Upper lobe of right lung (tissue), 1 donor: ENCODE data around the gene SLC22A5. TPM values are rescaled to one million over a fixed set of nuclear protein-coding genes. Genes with fewer than 3 reads are reported as not detected.
"Not testable (repeated sequence)": the region's sequence is repeated elsewhere in the genome, so short reads cannot be mapped to it uniquely, and the experiment has no call there.

Experiments
- ATAC-seq: fragments of 200-7000 bp; cut with Tn5 transposase; one replicate; pipeline ENCODE4 v1.9.1; 2020; ENCODE audit warnings: mild to moderate bottlenecking, moderate library complexity
- DNase-seq: peaks from one replicate; pipeline ENCODE4 v3.0.0-alpha.2; 2020
- H3K27ac ChIP-seq: fragments of 200-600 bp; one replicate; pipeline ENCODE4 v1.8.0; 2022
- H3K27me3 ChIP-seq: fragments of 200-600 bp; one replicate; pipeline ENCODE4 v1.8.0; 2022; ENCODE audit warnings: mild to moderate bottlenecking
- H3K36me3 ChIP-seq: fragments of 200-600 bp; one replicate; pipeline ENCODE4 v1.8.0; 2022
- H3K4me1 ChIP-seq: fragments of 200-600 bp; one replicate; pipeline ENCODE4 v1.8.0; 2022
- H3K4me3 ChIP-seq: fragments of 200-600 bp; one replicate; pipeline ENCODE4 v1.8.0; 2022; ENCODE audit warnings: mild to moderate bottlenecking
- H3K9me3 ChIP-seq: fragments of 200-600 bp; one replicate; pipeline ENCODE4 v1.8.0; 2022
- CTCF ChIP-seq: fragments of 200-600 bp; IDR thresholded peaks from one replicate; pipeline ENCODE4 v1.8.0; 2022; ENCODE audit warnings: antibody characterized with exemption
- intact Hi-C: fragments of 100-400 bp; cut with DNase I; formaldehyde crosslinking; loops from one replicate; pipeline ENCODE4 v1.11.0; 2022
- total RNA-seq: library from RNA; stranded (reverse); fragmentation: NEBNext Ultra II Directional; extraction: Animal tissue kit (Norgen Biotek cat#: 25700); gene quantifications from one replicate; pipeline ENCODE4 v1.2.1, GENCODE V29; 2021
- donor health status: DM: no; HTN: yes; CAD: no; lungs with severe emphysema.

The SLC22A5 gene
- total RNA-seq, 1 donor from 2014 or later = 10.2 TPM

- peak; percentile 66 for DNase-seq
- Histone ChIP-seq H3K9me3 (no peaks in the 10 kb centered on the region), H3K4me3 (peak overlapping the region; percentile 76), H3K36me3 (no peaks in the 10 kb centered on the region), H3K27me3 (no peaks in the 10 kb centered on the region), H3K27ac (peak overlapping the region; percentile 98), H3K4me1 (peaks cover 68% of the 10 kb centered on the region)
- peak; percentile 32 for ATAC-seq
- no peak for TF ChIP-seq CTCF
- intact Hi-C loops = no loop called here
These were observed 41.9 kb downstream of the SLC22A5 start for GRCh38 chr5:132411304-132412013.

GRCh38 chr5:132413567-132413966 is 44.1 kb downstream of the SLC22A5 start:
- Histone ChIP-seq H3K27ac (peak overlapping the region; percentile 98), H3K9me3 (no peaks in the 10 kb centered on the region), H3K27me3 (no peaks in the 10 kb centered on the region), H3K4me3 (peak overlapping the region; percentile 76), H3K36me3 (no peaks in the 10 kb centered on the region), H3K4me1 (peaks cover 83% of the 10 kb centered on the region)
- no peak for TF ChIP-seq CTCF
- intact Hi-C loops = no loop called here
- DNase-seq (no peak), ATAC-seq (no peak)

- Histone ChIP-seq H3K4me1 (peaks cover 81% of the 10 kb centered on the region), H3K9me3 (no peaks in the 10 kb centered on the region), H3K27me3 (no peaks in the 10 kb centered on the region), H3K27ac (peak overlapping the region; percentile 98), H3K4me3 (no peak overlapping the region), H3K36me3 (no peaks in the 10 kb centered on the region)
- TF ChIP-seq CTCF = no peak
- intact Hi-C loops = loop anchor here (5.0 kb wide), 1 partner anchor 72 kb away; no protein-coding TSS in a partner anchor
- no peak for DNase-seq
- peak; percentile 1 for ATAC-seq
These were observed 45.3 kb downstream of the SLC22A5 start for GRCh38 chr5:132414634-132415378.

GRCh38 chr5:132415516-132415915 is 46.0 kb downstream of the SLC22A5 start:
- H3K9me3 ChIP-seq, DNase-seq, H3K27me3 ChIP-seq, H3K4me3 ChIP-seq, ATAC-seq, H3K36me3 ChIP-seq: not testable (repeated sequence)
- Histone ChIP-seq H3K4me1 (peaks cover 86% of the 10 kb centered on the region), H3K27ac (peak overlapping the region; percentile 98)
- intact Hi-C loops = loop anchor here (5.0 kb wide), 1 partner anchor 72 kb away; no protein-coding TSS in a partner anchor

GRCh38 chr5:132416306-132417009 is 46.9 kb downstream of the SLC22A5 start:
- no peak for ATAC-seq
- H3K27me3 ChIP-seq = no peaks in the 10 kb centered on the region
- H3K4me3 ChIP-seq = no peak overlapping the region
- DNase-seq = no peak
- H3K36me3 ChIP-seq = peaks cover 4% of the 10 kb centered on the region
- TF ChIP-seq CTCF = no peak
- no peaks in the 10 kb centered on the region for H3K9me3 ChIP-seq
- H3K27ac ChIP-seq = peak overlapping the region; percentile 59
- peaks cover 93% of the 10 kb centered on the region for H3K4me1 ChIP-seq
- intact Hi-C loops = loop anchor here (5.0 kb wide), 1 partner anchor 71 kb away; no protein-coding TSS in a partner anchor
